K562 (cell line): Measurements from ENCODE around the gene ARHGAP12. TPM values are rescaled to one million over a fixed set of nuclear protein-coding genes. Genes with fewer than 3 reads are reported as not detected.

ENCODE experiments used
- BCOR ChIP-seq: fragments of 450-650 bp; IDR thresholded peaks from 2 replicates; pipeline ENCODE4 v1.6.1; 2016
- BHLHE40 ChIP-seq: IDR thresholded peaks from 2 replicates; pipeline ENCODE4 v1.6.1; 2011; ENCODE audit warnings: low read length, improper control_type of control experiment
- BRCA1 ChIP-seq, 2 experiments: fragments of 450-650 bp in 1 of 2; sonication (generic) in 1 of 2; formaldehyde crosslinking in 1 of 2; IDR thresholded peaks; 2 replicates each; pipeline versions ENCODE4 v1.5.0 to v1.6.1; 2017 to 2020; ENCODE audit warnings: mild to moderate bottlenecking in 1 of 2, missing genetic modification reagents in 1 of 2
- EHMT2 ChIP-seq: fragments of 450-650 bp; IDR thresholded peaks from 2 replicates; pipeline ENCODE4 v1.6.1; 2018; ENCODE audit warnings: antibody characterized with exemption
- ELF2 ChIP-seq: fragments of 250-450 bp; sonication (Bioruptor Pico); IDR thresholded peaks from 2 replicates; pipeline ENCODE4 v1.5.0; 2021; ENCODE audit warnings: mild to moderate bottlenecking
- EWSR1 ChIP-seq: fragments of 450-650 bp; IDR thresholded peaks from 2 replicates; pipeline ENCODE4 v1.6.1; 2018; ENCODE audit warnings: borderline replicate concordance, mild to moderate bottlenecking, low read depth, moderate library complexity; ENCODE audit not compliant: partially characterized antibody
- JUNB ChIP-seq: fragments of 450-650 bp; formaldehyde crosslinking; conservative IDR thresholded peaks from 2 replicates; pipeline ENCODE4 v1.4.0; 2020; ENCODE audit warnings: mild to moderate bottlenecking
- KDM1A ChIP-seq, 2 experiments: fragments of 450-650 bp; IDR thresholded peaks; 2 replicates each; pipeline ENCODE4 v1.6.1; 2016; ENCODE audit warnings: mild to moderate bottlenecking in 2 of 2
- NCOA1 ChIP-seq: fragments of 450-650 bp; IDR thresholded peaks from 2 replicates; pipeline ENCODE4 v1.6.1; 2016; ENCODE audit warnings: low read depth
- PYGO2 ChIP-seq: fragments of 450-650 bp; IDR thresholded peaks from 2 replicates; pipeline ENCODE4 v1.6.1; 2016; ENCODE audit warnings: mild to moderate bottlenecking, missing genetic modification characterization, moderate library complexity, missing compliant biosample characterization
- TCFL5 ChIP-seq: fragments of 250-450 bp; sonication (Bioruptor Pico); conservative IDR thresholded peaks from 2 replicates; pipeline ENCODE4 v1.6.1; 2021; ENCODE audit warnings: mild to moderate bottlenecking, moderate library complexity, matching md5 sums
- ZFP36 ChIP-seq: fragments of 150-350 bp; IDR thresholded peaks from 2 replicates; pipeline ENCODE4 v1.6.1; 2018; ENCODE audit warnings: low read length, low read depth; ENCODE audit not compliant: partially characterized antibody
- ZFPM2 ChIP-seq: fragments of 250-450 bp; sonication (Bioruptor Pico); IDR thresholded peaks from 2 replicates; pipeline ENCODE4 v1.5.1; 2022; ENCODE audit warnings: mild to moderate bottlenecking
- ZNF232 ChIP-seq: sonication (generic); formaldehyde crosslinking; IDR thresholded peaks from 2 replicates; pipeline ENCODE4 v1.8.0; 2022; ENCODE audit warnings: mild to moderate bottlenecking, missing genetic modification reagents
- ZNF253 ChIP-seq: fragments of 250-450 bp; sonication (Bioruptor Pico); conservative IDR thresholded peaks from 2 replicates; pipeline ENCODE4 v1.6.1; 2021; ENCODE audit warnings: mild to moderate bottlenecking
- ZNF436 ChIP-seq: fragments of 250-450, 450-650 bp; sonication (Bioruptor Pico); formaldehyde crosslinking; IDR thresholded peaks from 2 replicates; pipeline ENCODE4 v1.7.0; 2020; ENCODE audit warnings: mild to moderate bottlenecking
- ZNF766 ChIP-seq: fragments of 200-800 bp; sonication (Bioruptor generic); conservative IDR thresholded peaks from 2 replicates; pipeline ENCODE4 v1.6.1; 2016; ENCODE audit warnings: missing genetic modification characterization, missing compliant biosample characterization
- polyA plus RNA-seq, 8 experiments: library from polyadenylated mRNA; depleted of rRNA in 4 of 8; stranded (reverse) in 5 of 8; unstranded in 3 of 8; fragments of >200 nt; fragmentation: Nextera tagmentation in 2 of 8; fragmentation: Illumina TruSeq in 1 of 8; extraction: Ambion mirVana in 2 of 8; extraction: Trizol in 1 of 8; gene quantifications; 2 replicates each; pipeline versions ENCODE4 v1.2.1 to v1.2.3, GENCODE V29; 2011 to 2014; ENCODE audit warnings: inconsistent platforms in 1 of 8, missing spikeins in 1 of 8
- total RNA-seq, 7 experiments: library from RNA; depleted of rRNA in 6 of 7; stranded (reverse); fragments of >200 nt in 6 of 7; fragmentation: Illumina TruSeq in 2 of 7; extraction: Trizol in 2 of 7; gene quantifications; 2 replicates each; pipeline versions ENCODE4 v1.2.1 to v1.2.3, GENCODE V29; 2011 to 2021; ENCODE audit warnings: low replicate concordance in 1 of 7
- TF ChIP-seq, protein P1 (sequence below): sonication (generic); formaldehyde crosslinking; IDR thresholded peaks from 2 replicates; pipeline ENCODE4 v1.8.0; 2022; ENCODE audit warnings: mild to moderate bottlenecking, missing genetic modification reagents
- TF ChIP-seq, protein P2 (sequence below): fragments of 250-450 bp; sonication (Bioruptor Pico); IDR thresholded peaks from 2 replicates; pipeline ENCODE4 v1.8.0; 2021; ENCODE audit warnings: moderate library complexity, mild to moderate bottlenecking, inconsistent platforms
- TF ChIP-seq, protein P3 (sequence below), 2 experiments: fragments of 450-650 bp in 1 of 2; IDR thresholded peaks; 2 replicates each; pipeline ENCODE4 v1.6.1; 2011 to 2017; ENCODE audit warnings: low read depth in 2 of 2, antibody characterized with exemption in 1 of 2, borderline replicate concordance in 1 of 2, low read length in 1 of 2, mild to moderate bottlenecking in 1 of 2, mixed read lengths in 1 of 2; ENCODE audit not compliant: control insufficient read depth in 1 of 2
- TF ChIP-seq, protein P4 (sequence below): IDR thresholded peaks from 2 replicates; pipeline ENCODE4 v1.6.1; 2011; ENCODE audit warnings: borderline replicate concordance, low read depth, mild to moderate bottlenecking, moderate library complexity, low read length; ENCODE audit not compliant: insufficient read depth, poor library complexity, severe bottlenecking

The ARHGAP12 gene
- total and polyA plus RNA-seq, 9 of the 15 experiments (the other 6 are each of a cell fraction or from before 2014, with no cell fraction given), result 4.4 to 18.7 (median 10.1) TPM

DNA sequence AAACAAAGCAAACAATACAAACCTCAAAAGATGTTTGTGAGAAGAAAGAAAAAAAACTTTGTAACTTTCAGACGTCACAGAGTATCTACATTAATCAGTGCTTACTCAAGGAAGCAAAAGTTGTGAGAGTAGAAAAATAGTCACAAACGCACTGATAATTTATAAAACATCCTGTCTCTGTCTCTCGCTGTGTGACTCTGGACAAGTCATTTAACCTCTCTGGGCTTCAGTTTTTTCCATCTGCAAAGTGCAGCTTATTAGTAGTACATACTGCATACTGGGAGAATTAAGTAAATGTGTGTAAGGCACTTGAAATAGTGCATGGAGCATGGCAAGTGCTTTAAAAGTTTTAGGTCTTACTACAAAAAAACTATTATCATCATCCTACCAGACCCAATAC, 3.8 kb downstream of the ARHGAP12 start (continued):
- TF ChIP-seq EHMT2, result no peak
- TF ChIP-seq BHLHE40, result no peak
- TF ChIP-seq, protein P1, sequence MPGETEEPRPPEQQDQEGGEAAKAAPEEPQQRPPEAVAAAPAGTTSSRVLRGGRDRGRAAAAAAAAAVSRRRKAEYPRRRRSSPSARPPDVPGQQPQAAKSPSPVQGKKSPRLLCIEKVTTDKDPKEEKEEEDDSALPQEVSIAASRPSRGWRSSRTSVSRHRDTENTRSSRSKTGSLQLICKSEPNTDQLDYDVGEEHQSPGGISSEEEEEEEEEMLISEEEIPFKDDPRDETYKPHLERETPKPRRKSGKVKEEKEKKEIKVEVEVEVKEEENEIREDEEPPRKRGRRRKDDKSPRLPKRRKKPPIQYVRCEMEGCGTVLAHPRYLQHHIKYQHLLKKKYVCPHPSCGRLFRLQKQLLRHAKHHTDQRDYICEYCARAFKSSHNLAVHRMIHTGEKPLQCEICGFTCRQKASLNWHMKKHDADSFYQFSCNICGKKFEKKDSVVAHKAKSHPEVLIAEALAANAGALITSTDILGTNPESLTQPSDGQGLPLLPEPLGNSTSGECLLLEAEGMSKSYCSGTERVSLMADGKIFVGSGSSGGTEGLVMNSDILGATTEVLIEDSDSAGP (CRISPR knock-in tag), result no peak
- TF ChIP-seq NCOA1, result no peak
- no peak for TF ChIP-seq JUNB (CRISPR knock-in tag)
- TF ChIP-seq TCFL5 (CRISPR knock-in tag), result no peak
- no peak for TF ChIP-seq ZNF436
- no peak for TF ChIP-seq ZNF253 (CRISPR knock-in tag)
- peak; percentile 75 for TF ChIP-seq ZFP36
- no peak for TF ChIP-seq EWSR1
- no peak for TF ChIP-seq PYGO2 (tag)
- no peak for TF ChIP-seq ZNF232 (CRISPR knock-in tag)
- TF ChIP-seq BCOR, result peak; percentile 77
- TF ChIP-seq, protein P2, sequence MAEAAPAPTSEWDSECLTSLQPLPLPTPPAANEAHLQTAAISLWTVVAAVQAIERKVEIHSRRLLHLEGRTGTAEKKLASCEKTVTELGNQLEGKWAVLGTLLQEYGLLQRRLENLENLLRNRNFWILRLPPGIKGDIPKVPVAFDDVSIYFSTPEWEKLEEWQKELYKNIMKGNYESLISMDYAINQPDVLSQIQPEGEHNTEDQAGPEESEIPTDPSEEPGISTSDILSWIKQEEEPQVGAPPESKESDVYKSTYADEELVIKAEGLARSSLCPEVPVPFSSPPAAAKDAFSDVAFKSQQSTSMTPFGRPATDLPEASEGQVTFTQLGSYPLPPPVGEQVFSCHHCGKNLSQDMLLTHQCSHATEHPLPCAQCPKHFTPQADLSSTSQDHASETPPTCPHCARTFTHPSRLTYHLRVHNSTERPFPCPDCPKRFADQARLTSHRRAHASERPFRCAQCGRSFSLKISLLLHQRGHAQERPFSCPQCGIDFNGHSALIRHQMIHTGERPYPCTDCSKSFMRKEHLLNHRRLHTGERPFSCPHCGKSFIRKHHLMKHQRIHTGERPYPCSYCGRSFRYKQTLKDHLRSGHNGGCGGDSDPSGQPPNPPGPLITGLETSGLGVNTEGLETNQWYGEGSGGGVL (CRISPR knock-in tag), result no peak
- TF ChIP-seq, protein P3, sequence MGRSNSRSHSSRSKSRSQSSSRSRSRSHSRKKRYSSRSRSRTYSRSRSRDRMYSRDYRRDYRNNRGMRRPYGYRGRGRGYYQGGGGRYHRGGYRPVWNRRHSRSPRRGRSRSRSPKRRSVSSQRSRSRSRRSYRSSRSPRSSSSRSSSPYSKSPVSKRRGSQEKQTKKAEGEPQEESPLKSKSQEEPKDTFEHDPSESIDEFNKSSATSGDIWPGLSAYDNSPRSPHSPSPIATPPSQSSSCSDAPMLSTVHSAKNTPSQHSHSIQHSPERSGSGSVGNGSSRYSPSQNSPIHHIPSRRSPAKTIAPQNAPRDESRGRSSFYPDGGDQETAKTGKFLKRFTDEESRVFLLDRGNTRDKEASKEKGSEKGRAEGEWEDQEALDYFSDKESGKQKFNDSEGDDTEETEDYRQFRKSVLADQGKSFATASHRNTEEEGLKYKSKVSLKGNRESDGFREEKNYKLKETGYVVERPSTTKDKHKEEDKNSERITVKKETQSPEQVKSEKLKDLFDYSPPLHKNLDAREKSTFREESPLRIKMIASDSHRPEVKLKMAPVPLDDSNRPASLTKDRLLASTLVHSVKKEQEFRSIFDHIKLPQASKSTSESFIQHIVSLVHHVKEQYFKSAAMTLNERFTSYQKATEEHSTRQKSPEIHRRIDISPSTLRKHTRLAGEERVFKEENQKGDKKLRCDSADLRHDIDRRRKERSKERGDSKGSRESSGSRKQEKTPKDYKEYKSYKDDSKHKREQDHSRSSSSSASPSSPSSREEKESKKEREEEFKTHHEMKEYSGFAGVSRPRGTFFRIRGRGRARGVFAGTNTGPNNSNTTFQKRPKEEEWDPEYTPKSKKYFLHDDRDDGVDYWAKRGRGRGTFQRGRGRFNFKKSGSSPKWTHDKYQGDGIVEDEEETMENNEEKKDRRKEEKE (IDR thresholded peaks at IDR 0.05; ENCODE audit: borderline replicate concordance in 1 of 2, control insufficient read depth in 1 of 2, low read depth in 2 of 2, low read length in 1 of 2), result no peak
- no peak for TF ChIP-seq ELF2 (CRISPR knock-in tag)
- peak in 1 of 2 experiments; percentile 32; a peak in 1 of 4 replicates for TF ChIP-seq KDM1A (IDR thresholded peaks at IDR 0.05)
- TF ChIP-seq, protein P4, sequence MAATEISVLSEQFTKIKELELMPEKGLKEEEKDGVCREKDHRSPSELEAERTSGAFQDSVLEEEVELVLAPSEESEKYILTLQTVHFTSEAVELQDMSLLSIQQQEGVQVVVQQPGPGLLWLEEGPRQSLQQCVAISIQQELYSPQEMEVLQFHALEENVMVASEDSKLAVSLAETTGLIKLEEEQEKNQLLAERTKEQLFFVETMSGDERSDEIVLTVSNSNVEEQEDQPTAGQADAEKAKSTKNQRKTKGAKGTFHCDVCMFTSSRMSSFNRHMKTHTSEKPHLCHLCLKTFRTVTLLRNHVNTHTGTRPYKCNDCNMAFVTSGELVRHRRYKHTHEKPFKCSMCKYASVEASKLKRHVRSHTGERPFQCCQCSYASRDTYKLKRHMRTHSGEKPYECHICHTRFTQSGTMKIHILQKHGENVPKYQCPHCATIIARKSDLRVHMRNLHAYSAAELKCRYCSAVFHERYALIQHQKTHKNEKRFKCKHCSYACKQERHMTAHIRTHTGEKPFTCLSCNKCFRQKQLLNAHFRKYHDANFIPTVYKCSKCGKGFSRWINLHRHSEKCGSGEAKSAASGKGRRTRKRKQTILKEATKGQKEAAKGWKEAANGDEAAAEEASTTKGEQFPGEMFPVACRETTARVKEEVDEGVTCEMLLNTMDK, result no peak
- no peak for TF ChIP-seq ZFPM2 (CRISPR knock-in tag)
- no peak for TF ChIP-seq BRCA1 (IDR thresholded peaks at IDR 0.05)
- TF ChIP-seq BRCA1 (CRISPR knock-in tag; IDR thresholded peaks at IDR 0.05), result no peak
- no peak for TF ChIP-seq ZNF766 (CRISPR knock-in tag)
